Ecto neural progenitor cell (in vitro differentiated cells): ENCODE results near the gene FADS3.

ENCODE experiments used
- DNase-seq: peaks from one replicate; pipeline ENCODE4 v3.0.0-alpha.2; 2018; ENCODE audit warnings: low spot score

FADS3 gene

GRCh38 chr11:61913699-61914395, 22.5 kb upstream of the FADS3 start:
- no peak for DNase-seq

GRCh38 chr11:61912991-61913698, 21.8 kb upstream of the FADS3 start:
- no peak for DNase-seq

- no peak for DNase-seq
These were observed 21.2 kb upstream of the FADS3 start for GRCh38 chr11:61912530-61912898.

GRCh38 chr11:61911701-61912529, 20.6 kb upstream of the FADS3 start:
- DNase-seq = no peak

- no peak for DNase-seq
These were observed 19.9 kb upstream of the FADS3 start for GRCh38 chr11:61911128-61911700.

GRCh38 chr11:61910187-61911127, 19.1 kb upstream of the FADS3 start:
- no peak for DNase-seq

GRCh38 chr11:61908730-61909316, 17.5 kb upstream of the FADS3 start:
- no peak for DNase-seq

GRCh38 chr11:61907871-61908729, 16.8 kb upstream of the FADS3 start:
- DNase-seq = no peak

- no peak for DNase-seq
These were observed 15.9 kb upstream of the FADS3 start for GRCh38 chr11:61907282-61907681.

GRCh38 chr11:61906522-61906909, 15.2 kb upstream of the FADS3 start:
- no peak for DNase-seq

GRCh38 chr11:61905801-61906521, 14.6 kb upstream of the FADS3 start:
- no peak for DNase-seq

GRCh38 chr11:61905067-61905696, 13.8 kb upstream of the FADS3 start:
- no peak for DNase-seq

GRCh38 chr11:61904539-61905048, 13.2 kb upstream of the FADS3 start:
- DNase-seq = peak; percentile 82

- no peak for DNase-seq
These were observed 12.5 kb upstream of the FADS3 start for GRCh38 chr11:61903845-61904244.

GRCh38 chr11:61902313-61902712, 11.0 kb upstream of the FADS3 start:
- no peak for DNase-seq

GRCh38 chr11:61901397-61901796, 10.1 kb upstream of the FADS3 start:
- no peak for DNase-seq

GRCh38 chr11:61900251-61900650, 8.9 kb upstream of the FADS3 start:
- no peak for DNase-seq

- DNase-seq = peak; percentile 97
These were observed 7.9 kb upstream of the FADS3 start for GRCh38 chr11:61899146-61899841.
